Fibroblast of pulmonary artery (primary cell): ENCODE results near the gene NSMCE1.
"Not testable (repeated sequence)": the region's sequence is repeated elsewhere in the genome, so short reads cannot be mapped to it uniquely, and the experiment has no call there.

Experiments used
- DNase-seq: peaks from one replicate; pipeline ENCODE4 v3.0.0-alpha.2; 2010; ENCODE audit warnings: low read depth
- H3K4me3 ChIP-seq: replicated peaks from 2 replicates; pipeline ENCODE4 v1.5.1; 2011; ENCODE audit warnings: low read depth, mild to moderate bottlenecking, control low read depth, low read length, moderate library complexity
- CTCF ChIP-seq: IDR thresholded peaks from 2 replicates; pipeline ENCODE4 v1.5.1; 2011; ENCODE audit warnings: mild to moderate bottlenecking, control low read depth, low read length, inconsistent platforms; ENCODE audit errors: missing control alignments

The NSMCE1 gene

GRCh38 chr16:27257271-27257670 is 11.3 kb downstream of the NSMCE1 start:
- no peak for DNase-seq
- TF ChIP-seq CTCF = no peak
- no peak overlapping the region for H3K4me3 ChIP-seq

- TF ChIP-seq CTCF = no peak
- no peak for DNase-seq
- no peak overlapping the region for H3K4me3 ChIP-seq
Observed at GRCh38 chr16:27256861-27257260, 11.7 kb downstream of the NSMCE1 start.

- no peak for DNase-seq
- H3K4me3 ChIP-seq = no peak overlapping the region
- TF ChIP-seq CTCF = no peak
Observed at GRCh38 chr16:27254262-27254811, 14.2 kb downstream of the NSMCE1 start.

- no peak for TF ChIP-seq CTCF
Observed at GRCh38 chr16:27253526-27253930, 15.0 kb downstream of the NSMCE1 start.

GRCh38 chr16:27252206-27252585 is 16.4 kb downstream of the NSMCE1 start:
- H3K4me3 ChIP-seq = no peak overlapping the region
- TF ChIP-seq CTCF = no peak
- DNase-seq = no peak

More at GRCh38 chr16:27253526-27253930, 15.0 kb downstream of the NSMCE1 start:
- peak; percentile 77 for DNase-seq
- no peak overlapping the region for H3K4me3 ChIP-seq

GRCh38 chr16:27251541-27252205 is 16.9 kb downstream of the NSMCE1 start:
- H3K4me3 ChIP-seq = no peak overlapping the region
- no peak for TF ChIP-seq CTCF
- no peak for DNase-seq

- not testable (repeated sequence) for DNase-seq
Observed at GRCh38 chr16:27248886-27249285, 19.7 kb downstream of the NSMCE1 start.

More at GRCh38 chr16:27248886-27249285, 19.7 kb downstream of the NSMCE1 start:
- H3K4me3 ChIP-seq = not testable (repeated sequence)
